Esophagus muscularis mucosa (tissue), 4 donors: ENCODE data around the gene PIGL. TPM values are rescaled to one million over a fixed set of nuclear protein-coding genes. Genes with fewer than 3 reads are reported as not detected.

Source experiments
- DNase-seq: peaks from one replicate; pipeline ENCODE4 v3.0.0-alpha.2; 2017; ENCODE audit errors: extremely low spot score
- H3K27ac ChIP-seq, 4 donors: fragments of 200-600 bp; sonication (generic); replicated peaks in 1 of 4; 1 replicate in 3 of 4; 2 replicates in 1 of 4; pipeline ENCODE4 v1.5.1; 2016 to 2019; ENCODE audit warnings: mild to moderate bottlenecking in 1 of 4
- H3K27me3 ChIP-seq, 4 donors: fragments of 200-600 bp; sonication (generic); one replicate each; pipeline versions ENCODE4 v1.5.1 to v1.6.0; 2016 to 2019
- H3K36me3 ChIP-seq, 4 donors: fragments of 200-600 bp; sonication (generic); one replicate each; pipeline ENCODE4 v1.5.1; 2016 to 2019
- H3K4me1 ChIP-seq, 4 donors: fragments of 200-600 bp; sonication (generic); one replicate each; pipeline ENCODE4 v1.5.1; 2016 to 2019
- H3K4me3 ChIP-seq, 4 donors: fragments of 200-600 bp; sonication (generic); 1 replicate in 2 of 4; 2 replicates in 2 of 4; pipeline ENCODE4 v1.5.1; 2016 to 2019; ENCODE audit warnings: mild to moderate bottlenecking in 4 of 4, moderate library complexity in 1 of 4
- H3K9me3 ChIP-seq, 4 donors: fragments of 200-600 bp; sonication (generic); 1 replicate in 3 of 4; 2 replicates in 1 of 4; pipeline ENCODE4 v1.5.1; 2016 to 2019
- CTCF ChIP-seq, 3 experiments: fragments of 200-600 bp in 2 of 3; fragments of 450-650 bp in 1 of 3; sonication (generic) in 2 of 3; IDR thresholded peaks; one replicate each; pipeline ENCODE4 v1.5.1; 2017 to 2019; ENCODE audit warnings: antibody characterized with exemption in 3 of 3, mild to moderate bottlenecking in 2 of 3, moderate library complexity in 1 of 3
- EP300 ChIP-seq: sonication (generic); formaldehyde crosslinking; IDR thresholded peaks from one replicate; pipeline ENCODE4 v1.6.1; 2017; ENCODE audit warnings: antibody characterized with exemption
- POLR2A ChIP-seq: fragments of 450-650 bp; IDR thresholded peaks from one replicate; pipeline ENCODE4 v1.6.1; 2017; ENCODE audit warnings: antibody characterized with exemption, moderate library complexity, mild to moderate bottlenecking, low read depth
- POLR2AphosphoS5 ChIP-seq, 2 donors: sonication (generic); formaldehyde crosslinking; IDR thresholded peaks; one replicate each; pipeline ENCODE4 v1.6.1; 2017; ENCODE audit warnings: antibody characterized with exemption in 2 of 2
- WGBS: methylation state at CpG from one replicate; pipeline ENCODE4 v1.1.5; 2018; 5-methylcytosine and 5-hydroxymethylcytosine counted together
- intact Hi-C: fragments of 100-400 bp; cut with DNase I; formaldehyde crosslinking; loops from one replicate; pipeline ENCODE4 v1.15.1; 2023
- total RNA-seq, 4 donors: library from RNA; depleted of rRNA; stranded (reverse); fragments of >200 nt; gene quantifications; one replicate each; pipeline versions ENCODE4 v1.1.0 to v1.2.1, GENCODE V29; 2016

Gene PIGL
- total RNA-seq, 4 donors from 2014 or later: 10.0 to 21.7 (median 16.5) TPM

- TF ChIP-seq EP300 (no peak), POLR2AphosphoS5 (IDR thresholded peaks at IDR 0.05) (no peak), POLR2A (no peak), CTCF (IDR thresholded peaks at IDR 0.05) (no peak)
- Histone ChIP-seq H3K36me3 (peaks cover 6 to 71% (median 43%) of the 10 kb centered on the region in 4 donors), H3K9me3 (no peaks in the 10 kb centered on the region), H3K27ac (no peak overlapping the region), H3K4me3 (no peak overlapping the region), H3K4me1 (no peaks in the 10 kb centered on the region), H3K27me3 (no peaks in the 10 kb centered on the region)
- intact Hi-C loops: no loop called here
- WGBS: 93% methylated on average over 3 of the region's 3 CpGs
- no peak for DNase-seq
Observed at GRCh38 chr17:16322636-16323035, 105.6 kb downstream of the PIGL start.

GRCh38 chr17:16325964-16326363 is 109.0 kb downstream of the PIGL start:
- Histone ChIP-seq H3K4me3 (no peak overlapping the region), H3K4me1 (peaks cover 5 to 15% (median 13%) of the 10 kb centered on the region in 4 donors), H3K27me3 (no peaks in the 10 kb centered on the region), H3K9me3 (no peaks in the 10 kb centered on the region), H3K27ac (no peak overlapping the region), H3K36me3 (peaks cover 0 to 50% (median 34%) of the 10 kb centered on the region in 4 donors)
- intact Hi-C loops: no loop called here
- TF ChIP-seq POLR2A (no peak), CTCF (IDR thresholded peaks at IDR 0.05) (no peak), EP300 (no peak), POLR2AphosphoS5 (IDR thresholded peaks at IDR 0.05) (no peak)
- DNase-seq: no peak
- 91% methylated on average over 1 of the region's 1 CpG for WGBS

GRCh38 chr17:16327018-16327417 is 110.0 kb downstream of the PIGL start:
- Histone ChIP-seq H3K36me3 (peaks cover 0 to 42% (median 34%) of the 10 kb centered on the region in 4 donors), H3K9me3 (no peaks in the 10 kb centered on the region), H3K27ac (no peak overlapping the region), H3K4me3 (no peak overlapping the region), H3K27me3 (no peaks in the 10 kb centered on the region), H3K4me1 (peaks cover 5 to 15% (median 13%) of the 10 kb centered on the region in 4 donors)
- no peak for TF ChIP-seq POLR2A
- TF ChIP-seq EP300: no peak
- no peak for TF ChIP-seq POLR2AphosphoS5 (IDR thresholded peaks at IDR 0.05)
- TF ChIP-seq CTCF (IDR thresholded peaks at IDR 0.05): no peak
- intact Hi-C loops: no loop called here
- DNase-seq: no peak
- WGBS: 85% methylated on average over 3 of the region's 3 CpGs

DNA sequence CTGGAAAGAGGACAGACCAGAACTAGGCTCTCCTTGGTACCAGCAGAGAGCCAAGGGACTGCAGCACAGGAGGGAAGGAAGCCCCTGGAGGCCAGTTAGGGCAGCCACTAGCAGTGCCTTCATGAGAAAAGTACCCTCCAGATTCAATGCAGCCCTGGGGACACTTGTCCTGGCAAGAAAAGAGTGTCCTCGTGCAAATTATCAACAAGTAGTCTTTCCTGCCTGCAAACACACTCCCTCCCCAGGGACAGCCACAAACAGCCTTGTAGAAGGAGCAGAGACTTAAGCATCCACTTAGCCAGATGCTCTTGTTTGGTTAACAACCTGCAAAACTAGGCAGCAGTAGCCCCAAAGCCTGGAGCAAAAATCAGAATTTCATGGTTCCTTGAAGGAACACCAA is 112.0 kb downstream of the PIGL start:
- Histone ChIP-seq H3K27me3 (no peaks in the 10 kb centered on the region), H3K27ac (peak overlapping the region in 1 of 4 donors; percentile 6), H3K4me3 (peak overlapping the region in 2 of 4 donors; percentile 6 to 18), H3K9me3 (no peaks in the 10 kb centered on the region), H3K36me3 (peaks cover 0 to 31% (median 26%) of the 10 kb centered on the region in 4 donors), H3K4me1 (peaks cover 5 to 15% (median 13%) of the 10 kb centered on the region in 4 donors)
- 11% methylated on average over 1 of the region's 1 CpG for WGBS
- DNase-seq: no peak
- intact Hi-C loops: no loop called here
- TF ChIP-seq CTCF (IDR thresholded peaks at IDR 0.05) (no peak), EP300 (no peak), POLR2AphosphoS5 (IDR thresholded peaks at IDR 0.05) (no peak), POLR2A (no peak)
